SK-N-MC (cell line): Measurements from ENCODE around the gene TPMT.

Experiments used
- EZH2 ChIP-seq: fragments of 200-600 bp; sonication (generic); IDR thresholded peaks from one replicate; pipeline ENCODE4 v1.6.1; 2017; ENCODE audit warnings: antibody characterized with exemption
- POLR2AphosphoS5 ChIP-seq: IDR thresholded peaks from 2 replicates; pipeline ENCODE4 v1.6.1; 2012; ENCODE audit warnings: mild to moderate bottlenecking, low read depth, low read length, borderline replicate concordance

DNA sequence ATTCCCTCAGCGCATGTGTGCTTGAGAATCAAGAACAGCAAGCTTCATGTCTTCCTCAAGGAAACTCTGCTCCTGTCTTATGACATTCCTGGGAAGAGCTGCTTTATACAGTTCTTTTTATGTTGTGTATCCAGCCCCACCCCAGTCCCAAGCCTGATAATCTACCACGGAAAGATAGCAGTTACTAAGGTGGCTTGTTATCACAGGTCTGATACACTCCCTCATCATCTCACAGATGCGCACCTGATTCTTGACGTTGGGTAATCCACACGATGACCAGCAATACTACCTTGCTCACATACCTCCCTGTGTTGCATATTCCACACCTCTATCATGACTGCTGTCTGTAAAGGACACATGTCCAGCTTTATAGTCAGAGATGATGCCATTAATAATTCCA, 35.6 kb downstream of the TPMT start:
- TF ChIP-seq POLR2AphosphoS5 (no peak), EZH2 (no peak)
